Measurements from ENCODE around the gene ZNF518A.

The ZNF518A gene

GRCh38 chr10:96133135-96133534, 3.0 kb downstream of the ZNF518A start:
- TF ChIP-seq CTCF (IDR thresholded peaks at IDR 0.05; ENCODE audit: extremely low read depth, insufficient read depth, missing control alignments) = no peak
- DNase-seq (ENCODE audit: low spot score) = no peak
- in situ Hi-C loops (cut with MboI; ENCODE audit: low pct_unique_long_range_greater_than_20kb, low sequenced_read_pairs, unreplicated experiment) = no loop called here

GRCh38 chr10:96136810-96137209, 6.7 kb downstream of the ZNF518A start:
- TF ChIP-seq CTCF (IDR thresholded peaks at IDR 0.05; ENCODE audit: extremely low read depth, insufficient read depth, missing control alignments) = no peak
- in situ Hi-C loops (cut with MboI; ENCODE audit: low pct_unique_long_range_greater_than_20kb, low sequenced_read_pairs, unreplicated experiment) = no loop called here
- no peak for DNase-seq (ENCODE audit: low spot score)

GRCh38 chr10:96137567-96137966, 7.5 kb downstream of the ZNF518A start:
- DNase-seq (ENCODE audit: low spot score) = no peak
- in situ Hi-C loops (cut with MboI; ENCODE audit: low pct_unique_long_range_greater_than_20kb, low sequenced_read_pairs, unreplicated experiment) = no loop called here
- no peak for TF ChIP-seq CTCF (IDR thresholded peaks at IDR 0.05; ENCODE audit: extremely low read depth, insufficient read depth, missing control alignments)

GRCh38 chr10:96138102-96138501, 8.0 kb downstream of the ZNF518A start:
- peak; percentile 74 for DNase-seq (ENCODE audit: low spot score)
- in situ Hi-C loops (cut with MboI; ENCODE audit: low pct_unique_long_range_greater_than_20kb, low sequenced_read_pairs, unreplicated experiment) = no loop called here
- TF ChIP-seq CTCF (IDR thresholded peaks at IDR 0.05; ENCODE audit: extremely low read depth, insufficient read depth, missing control alignments) = no peak

- TF ChIP-seq CTCF (IDR thresholded peaks at IDR 0.05; ENCODE audit: extremely low read depth, insufficient read depth, missing control alignments) = no peak
- DNase-seq (ENCODE audit: low spot score) = no peak
- in situ Hi-C loops (cut with MboI; ENCODE audit: low pct_unique_long_range_greater_than_20kb, low sequenced_read_pairs, unreplicated experiment) = no loop called here
Measured at GRCh38 chr10:96152437-96152836, 22.3 kb downstream of the ZNF518A start.

- TF ChIP-seq CTCF (IDR thresholded peaks at IDR 0.05; ENCODE audit: extremely low read depth, insufficient read depth, missing control alignments) = no peak
- DNase-seq (ENCODE audit: low spot score) = no peak
- in situ Hi-C loops (cut with MboI; ENCODE audit: low pct_unique_long_range_greater_than_20kb, low sequenced_read_pairs, unreplicated experiment) = no loop called here
Measured at GRCh38 chr10:96153070-96153469, 23.0 kb downstream of the ZNF518A start.

- in situ Hi-C loops (cut with MboI; ENCODE audit: low pct_unique_long_range_greater_than_20kb, low sequenced_read_pairs, unreplicated experiment) = no loop called here
- no peak for DNase-seq (ENCODE audit: low spot score)
- no peak for TF ChIP-seq CTCF (IDR thresholded peaks at IDR 0.05; ENCODE audit: extremely low read depth, insufficient read depth, missing control alignments)
Measured at GRCh38 chr10:96165726-96166125, 35.6 kb downstream of the ZNF518A start.
